GM23248 (cell line): ENCODE results near the gene ARSJ.

ENCODE experiments used
- EZH2 ChIP-seq: fragments of 200-600 bp; sonication (generic); IDR thresholded peaks from 2 replicates; pipeline ENCODE4 v1.6.1; 2018; ENCODE audit warnings: antibody characterized with exemption, mild to moderate bottlenecking; ENCODE audit not compliant: insufficient read depth, poor library complexity, severe bottlenecking
- EZH2phosphoT487 ChIP-seq: fragments of 200-600 bp; sonication (generic); IDR thresholded peaks from 2 replicates; pipeline ENCODE4 v1.6.1; 2018; ENCODE audit warnings: antibody characterized with exemption, moderate library complexity, mild to moderate bottlenecking, low read depth; ENCODE audit not compliant: insufficient read depth

DNA sequence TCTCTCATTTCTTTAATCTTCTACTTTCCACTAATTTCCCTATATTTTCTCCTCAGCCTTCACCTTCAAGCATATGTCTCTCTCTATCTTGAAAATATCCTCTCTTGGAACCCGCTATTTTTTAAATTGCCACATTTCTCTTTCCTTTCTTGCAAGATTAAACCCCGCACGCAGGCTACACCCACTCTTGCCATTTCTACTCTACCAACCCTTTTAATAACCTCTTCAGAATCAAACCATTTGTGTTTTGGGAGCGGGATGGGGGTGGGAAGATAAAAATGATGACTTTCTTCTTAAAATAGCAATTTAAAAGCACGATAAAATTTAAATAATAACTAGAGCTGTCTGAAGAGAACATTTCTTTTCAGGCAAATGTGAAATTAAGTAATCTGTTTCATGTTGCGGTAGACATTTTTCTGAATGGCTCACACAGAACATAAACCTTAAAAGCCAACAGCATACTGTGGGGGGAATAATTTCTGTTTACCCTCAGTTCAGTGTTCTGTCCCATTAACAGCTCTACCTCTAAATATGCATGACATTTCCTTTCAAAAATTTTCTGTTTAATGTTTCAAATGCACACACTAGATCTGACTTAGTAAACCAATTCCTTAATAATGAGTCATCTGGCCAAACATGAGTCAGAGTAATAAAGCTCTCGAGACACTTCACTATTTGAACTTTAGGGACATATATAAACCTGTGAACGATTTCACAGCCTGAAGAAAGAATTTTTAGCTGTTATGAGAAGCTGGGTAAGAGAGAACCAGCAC is 20.5 kb downstream of the ARSJ start:
- TF ChIP-seq EZH2phosphoT487: no peak
- TF ChIP-seq EZH2: no peak
